ENCODE results near the gene NR4A1.

Gene NR4A1

GRCh38 chr12:52035190-52035589 lies 16.1 kb upstream of the NR4A1 start:
- no peak for TF ChIP-seq CTCF (IDR thresholded peaks at IDR 0.05; ENCODE audit: low read depth, low read length)
- in situ Hi-C loops (cut with HindIII; ENCODE audit: low sequenced_read_pairs), result no loop called here
- H3K4me3 ChIP-seq (ENCODE audit: low read depth, low read length), result no peak overlapping the region
- no peak for DNase-seq (ENCODE audit: low read depth, low spot score)

GRCh38 chr12:52035926-52036325 lies 15.3 kb upstream of the NR4A1 start:
- no peak for TF ChIP-seq CTCF (IDR thresholded peaks at IDR 0.05; ENCODE audit: low read depth, low read length)
- in situ Hi-C loops (cut with HindIII; ENCODE audit: low sequenced_read_pairs), result no loop called here
- no peak for DNase-seq (ENCODE audit: low read depth, low spot score)
- H3K4me3 ChIP-seq (ENCODE audit: low read depth, low read length), result no peak overlapping the region

GRCh38 chr12:52036587-52037171 lies 14.6 kb upstream of the NR4A1 start:
- DNase-seq (ENCODE audit: low read depth, low spot score), result peak; percentile 87
- peak overlapping the region; percentile 24 for H3K4me3 ChIP-seq (ENCODE audit: low read depth, low read length)
- TF ChIP-seq CTCF (IDR thresholded peaks at IDR 0.05; ENCODE audit: low read depth, low read length), result no peak
- in situ Hi-C loops (cut with HindIII; ENCODE audit: low sequenced_read_pairs), result no loop called here

GRCh38 chr12:52037248-52037861 lies 13.9 kb upstream of the NR4A1 start:
- in situ Hi-C loops (cut with HindIII; ENCODE audit: low sequenced_read_pairs), result no loop called here
- H3K4me3 ChIP-seq (ENCODE audit: low read depth, low read length), result peak overlapping the region; percentile 64
- peak; percentile 49 for DNase-seq (ENCODE audit: low read depth, low spot score)
- no peak for TF ChIP-seq CTCF (IDR thresholded peaks at IDR 0.05; ENCODE audit: low read depth, low read length)

- in situ Hi-C loops (cut with HindIII; ENCODE audit: low sequenced_read_pairs), result no loop called here
- no peak for TF ChIP-seq CTCF (IDR thresholded peaks at IDR 0.05; ENCODE audit: low read depth, low read length)
- no peak overlapping the region for H3K4me3 ChIP-seq (ENCODE audit: low read depth, low read length)
- DNase-seq (ENCODE audit: low read depth, low spot score), result peak; percentile 24
Observed at GRCh38 chr12:52038447-52038846, 12.8 kb upstream of the NR4A1 start.

- no peak overlapping the region for H3K4me3 ChIP-seq (ENCODE audit: low read depth, low read length)
- no peak for TF ChIP-seq CTCF (IDR thresholded peaks at IDR 0.05; ENCODE audit: low read depth, low read length)
- no peak for DNase-seq (ENCODE audit: low read depth, low spot score)
- in situ Hi-C loops (cut with HindIII; ENCODE audit: low sequenced_read_pairs), result no loop called here
Observed at GRCh38 chr12:52041035-52041434, 10.2 kb upstream of the NR4A1 start.

Data from astrocyte of the spinal cord (primary cell).